Activated CD8-positive, alpha-beta memory T cell treated with anti-CD3 and anti-CD28 coated beads, Interleukin-2, amount 10 ng/mL, durations not matched to agents 7 days and 5 days (primary cell): ENCODE measurements around the gene FAM216A. TPM values are rescaled to one million over a fixed set of nuclear protein-coding genes. Genes with fewer than 3 reads are reported as not detected.

ENCODE experiments used
- ATAC-seq: fragments of 150-1000 bp; cut with Tn5 transposase; one replicate; pipeline ENCODE4 v1.10.0; 2021; ENCODE audit warnings: moderate library complexity
- CTCF ChIA-PET: fragments of 350-600 bp; sonication (Branson Sonifier 250); formaldehyde crosslinking; loops from one replicate; lab custom pipeline; 2021; ENCODE audit warnings: antibody characterized with exemption; lab: Charles Lee
- DNase-seq: peaks from one replicate; pipeline ENCODE4 v3.0.0-alpha.2; 2020
- H3K27ac Mint-ChIP-seq: one replicate; pipeline ENCODE4 v1.8.0; 2021; ENCODE audit warnings: mild to moderate bottlenecking, mixed read lengths
- H3K27me3 Mint-ChIP-seq: one replicate; pipeline ENCODE4 v1.8.0; 2021; ENCODE audit warnings: mixed read lengths
- H3K36me3 Mint-ChIP-seq: one replicate; pipeline ENCODE4 v1.8.0; 2021; ENCODE audit warnings: mild to moderate bottlenecking, mixed read lengths
- H3K4me1 Mint-ChIP-seq: one replicate; pipeline ENCODE4 v1.8.0; 2021; ENCODE audit warnings: mixed read lengths
- H3K4me3 Mint-ChIP-seq: one replicate; pipeline ENCODE4 v1.8.0; 2021; ENCODE audit warnings: mild to moderate bottlenecking, moderate library complexity, mixed read lengths
- H3K9me3 Mint-ChIP-seq: one replicate; pipeline ENCODE4 v1.8.0; 2022; ENCODE audit warnings: low read depth, mixed read lengths
- total RNA-seq, 2 experiments: library from RNA; stranded (reverse); gene quantifications; one replicate each; pipeline ENCODE4 v1.2.3, GENCODE V29; 2021

Gene FAM216A
- total RNA-seq, 2 experiments from 2014 or later = 23.1 to 24.8 TPM

GRCh38 chr12:110534811-110535210, 66.2 kb downstream of the FAM216A start:
- no peak for DNase-seq
- ATAC-seq = no peak
- H3K4me3 Mint-ChIP-seq = no peak overlapping the region
- peaks cover 52% of the 10 kb centered on the region for H3K36me3 Mint-ChIP-seq
- H3K4me1 Mint-ChIP-seq = peaks cover 25% of the 10 kb centered on the region
- H3K27ac Mint-ChIP-seq = no peak overlapping the region
- no peaks in the 10 kb centered on the region for H3K9me3 Mint-ChIP-seq
- no peaks in the 10 kb centered on the region for H3K27me3 Mint-ChIP-seq
- CTCF ChIA-PET = interaction anchor here (1.3 to 1.7 kb wide), 3 partner anchors 17 to 84 kb away, joined by 3 to 7 read pairs (median 6); partner anchors contain the start of gene ARPC3

GRCh38 chr12:110536834-110537604, 68.4 kb downstream of the FAM216A start:
- Mint-ChIP-seq H3K4me3 (no peak overlapping the region), H3K4me1 (peaks cover 21% of the 10 kb centered on the region), H3K27ac (no peak overlapping the region), H3K9me3 (no peaks in the 10 kb centered on the region), H3K27me3 (no peaks in the 10 kb centered on the region), H3K36me3 (peaks cover 39% of the 10 kb centered on the region)
- CTCF ChIA-PET = interaction anchor here (1.2 kb wide), 2 partner anchors 10 to 65 kb away, joined by 3 to 4 read pairs; no protein-coding TSS in a partner anchor
- no peak for ATAC-seq
- DNase-seq = no peak

DNA sequence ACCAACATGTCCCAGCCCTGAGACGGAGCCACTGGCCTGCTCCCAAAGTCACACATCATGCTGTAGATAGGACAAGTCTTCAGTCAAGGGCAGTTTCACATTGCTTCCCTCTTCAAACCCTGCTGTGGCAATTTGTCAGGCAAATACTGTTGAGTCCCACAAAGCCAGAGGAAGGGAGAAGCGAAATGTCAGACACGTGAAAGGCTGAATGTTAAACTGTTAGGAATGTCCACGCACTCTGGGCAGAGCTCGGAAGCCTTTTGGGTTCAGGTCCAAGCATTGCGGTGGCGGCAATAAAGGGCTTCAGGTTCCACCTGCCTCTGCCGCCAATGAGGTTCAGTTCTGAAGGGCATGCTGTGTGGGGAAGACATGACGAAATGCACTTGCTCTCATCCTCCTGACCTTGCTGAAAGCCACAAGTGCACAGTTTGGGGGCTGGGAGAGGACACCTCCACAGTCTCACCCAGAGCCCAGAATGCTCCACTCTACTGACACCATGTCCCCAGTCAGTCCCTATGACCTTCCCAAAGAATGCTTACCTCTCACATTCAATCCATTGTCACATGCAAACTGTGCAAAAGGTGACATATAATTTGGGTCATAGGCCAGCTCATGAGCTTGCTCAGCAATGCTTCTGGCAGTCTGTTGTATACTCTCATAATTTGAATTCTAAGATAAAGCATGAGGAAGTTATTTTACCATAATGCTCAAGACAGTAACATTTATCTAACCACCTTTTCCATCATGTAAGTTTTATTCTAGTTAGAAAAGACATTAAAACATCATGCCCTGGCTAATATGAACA, 69.2 kb downstream of the FAM216A start:
- Mint-ChIP-seq H3K27ac (no peak overlapping the region), H3K9me3 (no peaks in the 10 kb centered on the region)
- no peak for DNase-seq

GRCh38 chr12:110538869-110539622, 70.4 kb downstream of the FAM216A start:
- H3K27me3 Mint-ChIP-seq = no peaks in the 10 kb centered on the region
- H3K36me3 Mint-ChIP-seq = peaks cover 44% of the 10 kb centered on the region
- peaks cover 26% of the 10 kb centered on the region for H3K4me1 Mint-ChIP-seq
- ATAC-seq (no peak), DNase-seq (no peak)
- H3K27ac Mint-ChIP-seq = no peak overlapping the region
- CTCF ChIA-PET = interaction anchor here (0.9 to 2.1 kb wide), 6 partner anchors 13 to 63 kb away, joined by 3 to 5 read pairs (median 3); no protein-coding TSS in a partner anchor
- no peaks in the 10 kb centered on the region for H3K9me3 Mint-ChIP-seq
- H3K4me3 Mint-ChIP-seq = no peak overlapping the region

More for the DNA sequence above, 69.2 kb downstream of the FAM216A start:
- H3K36me3 Mint-ChIP-seq = peaks cover 43% of the 10 kb centered on the region
- no peaks in the 10 kb centered on the region for H3K27me3 Mint-ChIP-seq
- ATAC-seq = no peak
- H3K4me3 Mint-ChIP-seq = no peak overlapping the region
- CTCF ChIA-PET = interaction anchor here (1.2 kb wide), 2 partner anchors 10 to 64 kb away, joined by 3 to 4 read pairs; no protein-coding TSS in a partner anchor
- H3K4me1 Mint-ChIP-seq = peaks cover 22% of the 10 kb centered on the region

Other genes with a start within 250 kb of the FAM216A start
- 100 to 1,000 TPM; 144 to 193 TPM for gene ATP2A2, start 187.6 kb upstream of the FAM216A start, total RNA-seq
- 10 to 100 TPM; 55.3 to 74.9 TPM for gene ANAPC7, start 65.1 kb upstream of the FAM216A start, total RNA-seq
- gene ARPC3, start 18.5 kb upstream of the FAM216A start, total RNA-seq = 100 to 1,000 TPM; 369 to 418 TPM
- gene GPN3, start 588 bp upstream of the FAM216A start, total RNA-seq = 10 to 100 TPM; 25.8 to 34.6 TPM
- gene VPS29, start 33.3 kb downstream of the FAM216A start, total RNA-seq = 100 to 1,000 TPM; 126 to 132 TPM
- 1 to 10 TPM; 1.8 to 2.2 TPM for gene RAD9B, start 33.5 kb downstream of the FAM216A start, total RNA-seq
- 10 to 100 TPM; 23.2 to 32.9 TPM for gene PPTC7, start 114.5 kb downstream of the FAM216A start, total RNA-seq
- gene TCTN1, start 145.3 kb downstream of the FAM216A start, total RNA-seq = 1 to 10 TPM; 5.5 to 5.8 TPM
- gene HVCN1, start 220.3 kb downstream of the FAM216A start, total RNA-seq = 10 to 100 TPM; 11.7 to 19.9 TPM